Bronchial epithelial cell (primary cell): ENCODE data around the gene SPTBN1. TPM values are rescaled to one million over a fixed set of nuclear protein-coding genes. Genes with fewer than 3 reads are reported as not detected.

Experiments
- DNase-seq: peaks from one replicate; pipeline ENCODE4 v3.0.0-alpha.2; 2010; ENCODE audit warnings: low read depth
- FAIRE-seq: peaks from 2 replicates; lab custom pipeline; 2011; peaks lifted over from hg19 to GRCh38; lab: Jason Lieb, UNC
- H3K27me3 ChIP-seq: 2 replicates; pipeline ENCODE4 v1.5.1; 2011; ENCODE audit warnings: low read length; ENCODE audit not compliant: control insufficient read depth, insufficient read depth
- H3K36me3 ChIP-seq: 2 replicates; pipeline ENCODE4 v1.5.1; 2011; ENCODE audit warnings: low read length; ENCODE audit not compliant: control insufficient read depth, insufficient read depth
- H3K4me3 ChIP-seq: 2 replicates; pipeline ENCODE4 v1.5.1; 2011; ENCODE audit warnings: mild to moderate bottlenecking, low read depth, low read length, control low read depth
- total RNA-seq: library from RNA; depleted of rRNA; stranded (reverse); fragments of >200 nt; gene quantifications from 2 replicates; pipeline ENCODE4 v1.2.1, GENCODE V29; 2014
- TF ChIP-seq, protein P1 (sequence below): IDR thresholded peaks from 2 replicates; pipeline ENCODE4 v1.5.1; 2011; ENCODE audit warnings: mild to moderate bottlenecking, moderate library complexity, low read length, control low read depth, inconsistent platforms; ENCODE audit not compliant: insufficient read depth, severe bottlenecking

Gene SPTBN1
- total RNA-seq, 1 donor from 2014 or later = 339 TPM

GRCh38 chr2:54540194-54540593 lies 84.1 kb downstream of the SPTBN1 start:
- Histone ChIP-seq H3K4me3 (no peak overlapping the region), H3K27me3 (no peaks in the 10 kb centered on the region), H3K36me3 (no peaks in the 10 kb centered on the region)
- TF ChIP-seq, protein P1, sequence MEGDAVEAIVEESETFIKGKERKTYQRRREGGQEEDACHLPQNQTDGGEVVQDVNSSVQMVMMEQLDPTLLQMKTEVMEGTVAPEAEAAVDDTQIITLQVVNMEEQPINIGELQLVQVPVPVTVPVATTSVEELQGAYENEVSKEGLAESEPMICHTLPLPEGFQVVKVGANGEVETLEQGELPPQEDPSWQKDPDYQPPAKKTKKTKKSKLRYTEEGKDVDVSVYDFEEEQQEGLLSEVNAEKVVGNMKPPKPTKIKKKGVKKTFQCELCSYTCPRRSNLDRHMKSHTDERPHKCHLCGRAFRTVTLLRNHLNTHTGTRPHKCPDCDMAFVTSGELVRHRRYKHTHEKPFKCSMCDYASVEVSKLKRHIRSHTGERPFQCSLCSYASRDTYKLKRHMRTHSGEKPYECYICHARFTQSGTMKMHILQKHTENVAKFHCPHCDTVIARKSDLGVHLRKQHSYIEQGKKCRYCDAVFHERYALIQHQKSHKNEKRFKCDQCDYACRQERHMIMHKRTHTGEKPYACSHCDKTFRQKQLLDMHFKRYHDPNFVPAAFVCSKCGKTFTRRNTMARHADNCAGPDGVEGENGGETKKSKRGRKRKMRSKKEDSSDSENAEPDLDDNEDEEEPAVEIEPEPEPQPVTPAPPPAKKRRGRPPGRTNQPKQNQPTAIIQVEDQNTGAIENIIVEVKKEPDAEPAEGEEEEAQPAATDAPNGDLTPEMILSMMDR = no peak
- DNase-seq = no peak
- FAIRE-seq = no peak

DNA sequence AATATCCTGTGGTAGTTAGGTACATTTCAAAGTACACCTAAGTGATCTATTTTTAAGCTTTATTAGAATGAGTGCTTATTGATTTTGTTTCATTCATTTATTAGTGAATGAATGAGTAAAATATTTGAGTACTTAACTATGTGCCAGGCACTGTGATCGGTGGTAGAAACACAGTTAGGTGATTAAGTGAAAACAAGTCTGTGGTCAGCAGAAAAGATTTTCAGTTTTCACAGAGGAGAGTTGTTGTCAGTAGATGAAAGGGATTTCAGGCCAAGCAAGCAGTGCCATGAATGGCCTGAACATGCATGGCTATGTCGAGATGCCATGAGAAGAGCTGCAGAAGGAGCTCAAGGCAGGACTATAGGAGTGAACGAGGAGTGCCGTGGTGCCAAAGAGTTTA lies 85.9 kb downstream of the SPTBN1 start:
- DNase-seq = no peak
- Histone ChIP-seq H3K27me3 (no peaks in the 10 kb centered on the region), H3K4me3 (no peak overlapping the region), H3K36me3 (no peaks in the 10 kb centered on the region)
- no peak for FAIRE-seq
- TF ChIP-seq, protein P1 = no peak

- Histone ChIP-seq H3K27me3 (no peaks in the 10 kb centered on the region), H3K36me3 (no peaks in the 10 kb centered on the region), H3K4me3 (no peak overlapping the region)
- TF ChIP-seq, protein P1 = no peak
- DNase-seq (no peak), FAIRE-seq (no peak)
Observed at GRCh38 chr2:54543733-54544396, 87.7 kb downstream of the SPTBN1 start.

DNA sequence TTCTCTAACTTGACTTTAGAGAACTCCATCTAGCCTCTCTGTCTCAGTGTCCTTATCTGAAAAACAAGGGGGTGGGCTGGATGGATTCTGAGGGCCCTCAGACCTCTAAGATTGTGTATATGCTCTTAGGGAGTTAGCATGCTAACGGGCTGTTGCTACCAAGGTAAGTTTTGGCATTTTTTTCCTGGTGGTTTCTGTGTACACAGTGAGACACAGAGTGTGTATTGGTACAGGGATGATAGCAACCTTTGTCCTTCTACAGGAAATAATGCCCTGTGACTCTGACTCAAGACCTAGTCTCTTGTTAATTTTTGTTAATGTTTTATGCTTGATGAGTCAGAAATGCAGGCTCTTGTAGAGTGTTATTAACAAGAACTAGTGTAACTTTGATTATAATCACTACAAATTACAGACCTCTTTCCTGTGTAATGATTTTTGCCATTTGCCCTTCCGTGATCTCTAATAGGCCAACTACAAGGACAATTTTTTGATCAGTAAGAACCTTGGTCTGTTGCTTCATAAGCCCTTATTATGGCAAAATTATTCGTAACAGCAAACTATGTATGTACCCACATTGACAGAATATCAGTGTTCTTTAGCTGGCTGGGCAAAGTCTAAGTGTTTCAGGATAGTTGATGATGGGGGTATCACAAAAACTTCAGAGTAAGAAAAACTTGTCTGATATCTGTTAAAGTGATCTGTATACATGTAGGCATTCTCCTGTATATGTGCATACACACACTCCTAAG lies 89.7 kb downstream of the SPTBN1 start:
- FAIRE-seq (no peak), DNase-seq (peak; percentile 99)
- TF ChIP-seq, protein P1 = no peak

DNA sequence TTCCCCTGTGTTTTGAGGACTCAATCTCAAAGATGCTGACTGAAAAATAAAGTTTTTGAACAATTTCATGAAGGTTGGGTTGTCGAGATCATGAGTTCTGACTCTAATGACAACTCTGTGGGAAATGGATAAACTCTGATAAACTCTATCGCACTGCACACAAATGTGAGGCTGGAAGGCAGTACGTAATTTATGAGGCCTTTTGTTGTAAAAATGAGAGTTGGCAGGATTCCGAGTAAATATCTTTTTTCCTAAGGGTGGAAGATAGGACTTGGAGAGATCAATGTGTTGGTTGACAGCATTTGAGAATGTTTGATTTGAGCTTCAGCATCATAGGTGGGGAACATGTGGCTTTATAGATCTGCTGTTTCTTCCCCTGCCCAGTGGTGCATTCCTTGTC lies 90.4 kb downstream of the SPTBN1 start:
- no peak overlapping the region for H3K4me3 ChIP-seq
- H3K27me3 ChIP-seq = no peaks in the 10 kb centered on the region
- FAIRE-seq = no peak
- no peak for DNase-seq
- TF ChIP-seq, protein P1 = no peak
- H3K36me3 ChIP-seq = no peaks in the 10 kb centered on the region

More for the DNA sequence above, 89.7 kb downstream of the SPTBN1 start:
- Histone ChIP-seq H3K36me3 (no peaks in the 10 kb centered on the region), H3K27me3 (no peaks in the 10 kb centered on the region), H3K4me3 (no peak overlapping the region)
